ENCODE measurements around the gene MAOA.

- TF ChIP-seq, protein P1, sequence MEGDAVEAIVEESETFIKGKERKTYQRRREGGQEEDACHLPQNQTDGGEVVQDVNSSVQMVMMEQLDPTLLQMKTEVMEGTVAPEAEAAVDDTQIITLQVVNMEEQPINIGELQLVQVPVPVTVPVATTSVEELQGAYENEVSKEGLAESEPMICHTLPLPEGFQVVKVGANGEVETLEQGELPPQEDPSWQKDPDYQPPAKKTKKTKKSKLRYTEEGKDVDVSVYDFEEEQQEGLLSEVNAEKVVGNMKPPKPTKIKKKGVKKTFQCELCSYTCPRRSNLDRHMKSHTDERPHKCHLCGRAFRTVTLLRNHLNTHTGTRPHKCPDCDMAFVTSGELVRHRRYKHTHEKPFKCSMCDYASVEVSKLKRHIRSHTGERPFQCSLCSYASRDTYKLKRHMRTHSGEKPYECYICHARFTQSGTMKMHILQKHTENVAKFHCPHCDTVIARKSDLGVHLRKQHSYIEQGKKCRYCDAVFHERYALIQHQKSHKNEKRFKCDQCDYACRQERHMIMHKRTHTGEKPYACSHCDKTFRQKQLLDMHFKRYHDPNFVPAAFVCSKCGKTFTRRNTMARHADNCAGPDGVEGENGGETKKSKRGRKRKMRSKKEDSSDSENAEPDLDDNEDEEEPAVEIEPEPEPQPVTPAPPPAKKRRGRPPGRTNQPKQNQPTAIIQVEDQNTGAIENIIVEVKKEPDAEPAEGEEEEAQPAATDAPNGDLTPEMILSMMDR (IDR thresholded peaks at IDR 0.05), result no peak
- TF ChIP-seq CEBPB (IDR thresholded peaks at IDR 0.05) (no peak), EP300 (IDR thresholded peaks at IDR 0.05) (no peak), REST (IDR thresholded peaks at IDR 0.05) (no peak), FOSL2 (IDR thresholded peaks at IDR 0.05) (no peak), FOSL2 (CRISPR knock-in tag; IDR thresholded peaks at IDR 0.05) (no peak), USF2 (IDR thresholded peaks at IDR 0.05) (no peak)
- TF ChIP-seq, protein P2, sequence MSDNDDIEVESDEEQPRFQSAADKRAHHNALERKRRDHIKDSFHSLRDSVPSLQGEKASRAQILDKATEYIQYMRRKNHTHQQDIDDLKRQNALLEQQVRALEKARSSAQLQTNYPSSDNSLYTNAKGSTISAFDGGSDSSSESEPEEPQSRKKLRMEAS (IDR thresholded peaks at IDR 0.05), result no peak
- TF ChIP-seq, protein P3, sequence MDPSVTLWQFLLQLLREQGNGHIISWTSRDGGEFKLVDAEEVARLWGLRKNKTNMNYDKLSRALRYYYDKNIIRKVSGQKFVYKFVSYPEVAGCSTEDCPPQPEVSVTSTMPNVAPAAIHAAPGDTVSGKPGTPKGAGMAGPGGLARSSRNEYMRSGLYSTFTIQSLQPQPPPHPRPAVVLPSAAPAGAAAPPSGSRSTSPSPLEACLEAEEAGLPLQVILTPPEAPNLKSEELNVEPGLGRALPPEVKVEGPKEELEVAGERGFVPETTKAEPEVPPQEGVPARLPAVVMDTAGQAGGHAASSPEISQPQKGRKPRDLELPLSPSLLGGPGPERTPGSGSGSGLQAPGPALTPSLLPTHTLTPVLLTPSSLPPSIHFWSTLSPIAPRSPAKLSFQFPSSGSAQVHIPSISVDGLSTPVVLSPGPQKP (IDR thresholded peaks at IDR 0.05; ENCODE audit: low read depth, low read length), result no peak
- TF ChIP-seq, protein P4, sequence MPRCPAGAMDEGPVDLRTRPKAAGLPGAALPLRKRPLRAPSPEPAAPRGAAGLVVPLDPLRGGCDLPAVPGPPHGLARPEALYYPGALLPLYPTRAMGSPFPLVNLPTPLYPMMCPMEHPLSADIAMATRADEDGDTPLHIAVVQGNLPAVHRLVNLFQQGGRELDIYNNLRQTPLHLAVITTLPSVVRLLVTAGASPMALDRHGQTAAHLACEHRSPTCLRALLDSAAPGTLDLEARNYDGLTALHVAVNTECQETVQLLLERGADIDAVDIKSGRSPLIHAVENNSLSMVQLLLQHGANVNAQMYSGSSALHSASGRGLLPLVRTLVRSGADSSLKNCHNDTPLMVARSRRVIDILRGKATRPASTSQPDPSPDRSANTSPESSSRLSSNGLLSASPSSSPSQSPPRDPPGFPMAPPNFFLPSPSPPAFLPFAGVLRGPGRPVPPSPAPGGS (IDR thresholded peaks at IDR 0.05), result no peak
- TF ChIP-seq, protein P5, sequence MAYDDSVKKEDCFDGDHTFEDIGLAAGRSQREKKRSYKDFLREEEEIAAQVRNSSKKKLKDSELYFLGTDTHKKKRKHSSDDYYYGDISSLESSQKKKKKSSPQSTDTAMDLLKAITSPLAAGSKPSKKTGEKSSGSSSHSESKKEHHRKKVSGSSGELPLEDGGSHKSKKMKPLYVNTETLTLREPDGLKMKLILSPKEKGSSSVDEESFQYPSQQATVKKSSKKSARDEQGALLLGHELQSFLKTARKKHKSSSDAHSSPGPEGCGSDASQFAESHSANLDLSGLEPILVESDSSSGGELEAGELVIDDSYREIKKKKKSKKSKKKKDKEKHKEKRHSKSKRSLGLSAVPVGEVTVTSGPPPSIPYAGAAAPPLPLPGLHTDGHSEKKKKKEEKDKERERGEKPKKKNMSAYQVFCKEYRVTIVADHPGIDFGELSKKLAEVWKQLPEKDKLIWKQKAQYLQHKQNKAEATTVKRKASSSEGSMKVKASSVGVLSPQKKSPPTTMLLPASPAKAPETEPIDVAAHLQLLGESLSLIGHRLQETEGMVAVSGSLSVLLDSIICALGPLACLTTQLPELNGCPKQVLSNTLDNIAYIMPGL (CRISPR knock-in tag; IDR thresholded peaks at IDR 0.05; ENCODE audit: borderline replicate concordance), result no peak
Measured at GRCh38 chrX:43731086-43731485, 75.0 kb downstream of the MAOA start.

Data from A549 (cell line).